IPS-20b (cell line): Measurements from ENCODE around the gene SERPINE1.
A peak's percentile ranks its signal among the peaks of the same experiment; 100 is the strongest.
"Not testable (repeated sequence)": the region's sequence is repeated elsewhere in the genome, so short reads cannot be mapped to it uniquely, and the experiment has no call there.

Experiments used
- H3K27ac ChIP-seq: one replicate; pipeline ENCODE4 v1.5.1; 2013; ENCODE audit warnings: low read length
- H3K27me3 ChIP-seq: 2 replicates; pipeline ENCODE4 v1.6.1; 2013; ENCODE audit warnings: mild to moderate bottlenecking, low read length, inconsistent platforms; ENCODE audit not compliant: insufficient read depth
- H3K36me3 ChIP-seq: 2 replicates; pipeline ENCODE4 v1.6.1; 2013; ENCODE audit warnings: low read depth, mild to moderate bottlenecking, inconsistent platforms, low read length, moderate library complexity; ENCODE audit not compliant: insufficient read depth
- H3K4me1 ChIP-seq: 2 replicates; pipeline ENCODE4 v1.6.1; 2013; ENCODE audit warnings: mild to moderate bottlenecking, control low read depth, inconsistent platforms, low read length, moderate library complexity; ENCODE audit not compliant: insufficient read depth
- H3K4me3 ChIP-seq: 2 replicates; pipeline ENCODE4 v1.5.1; 2013; ENCODE audit warnings: mild to moderate bottlenecking, low read length, inconsistent platforms
- H3K9ac ChIP-seq: 2 replicates; pipeline ENCODE4 v1.6.1; 2013; ENCODE audit warnings: low read depth, mild to moderate bottlenecking, inconsistent platforms, low read length, moderate library complexity
- H3K9me3 ChIP-seq: 2 replicates; pipeline ENCODE4 v1.6.1; 2013; ENCODE audit warnings: mild to moderate bottlenecking, low read depth, low read length, inconsistent platforms; ENCODE audit not compliant: insufficient read depth

Gene SERPINE1

DNA sequence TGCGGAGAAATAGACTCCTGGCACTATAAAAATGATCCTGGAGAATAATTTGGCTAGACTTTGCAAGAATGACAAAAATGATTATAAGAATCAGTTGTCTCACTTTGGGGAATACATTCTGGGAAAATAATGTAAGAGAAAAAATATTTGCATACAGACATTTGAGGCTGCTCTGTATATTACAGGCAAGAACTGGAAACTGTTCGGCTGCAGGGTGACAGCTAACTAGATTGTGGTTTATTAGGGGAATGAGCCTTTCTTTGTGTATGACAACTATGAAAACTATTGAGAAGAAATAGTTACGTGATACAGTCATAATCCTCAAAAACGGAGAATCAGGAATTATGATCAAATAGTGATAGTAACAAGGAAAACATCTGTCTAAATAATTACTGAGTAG is 33.0 kb upstream of the SERPINE1 start:
- Histone ChIP-seq H3K9me3 (no peaks in the 10 kb centered on the region), H3K4me3 (no peak overlapping the region), H3K27ac (no peak overlapping the region), H3K36me3 (no peaks in the 10 kb centered on the region), H3K9ac (no peak overlapping the region), H3K4me1 (no peaks in the 10 kb centered on the region), H3K27me3 (no peaks in the 10 kb centered on the region)

DNA sequence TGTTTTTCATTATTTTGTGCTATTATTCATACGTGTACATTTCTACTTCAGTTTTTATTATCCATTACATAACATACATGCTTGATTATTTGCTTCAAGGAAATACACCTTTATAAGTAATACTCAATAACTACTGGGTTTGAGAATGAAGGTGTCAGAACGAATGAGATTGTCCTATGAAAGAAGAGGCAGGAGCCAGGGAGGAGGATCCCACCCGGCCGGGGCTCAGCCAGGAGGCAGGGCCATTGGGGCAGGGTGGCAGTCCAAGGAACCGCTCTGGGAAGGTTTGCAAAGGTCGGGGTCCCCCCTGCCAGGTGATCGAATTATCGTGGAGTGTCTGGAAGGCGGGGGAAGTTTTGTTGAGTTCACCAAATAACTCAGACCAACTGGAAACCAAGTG is 32.5 kb upstream of the SERPINE1 start:
- Histone ChIP-seq H3K9ac (no peak overlapping the region), H3K9me3 (no peaks in the 10 kb centered on the region), H3K27me3 (no peaks in the 10 kb centered on the region), H3K4me1 (peaks cover 3% of the 10 kb centered on the region; the same call in 1 of the 2 replicates), H3K27ac (no peak overlapping the region), H3K36me3 (no peaks in the 10 kb centered on the region), H3K4me3 (no peak overlapping the region)

GRCh38 chr7:101094791-101095375 is 32.0 kb upstream of the SERPINE1 start:
- H3K4me1 ChIP-seq: peaks cover 3% of the 10 kb centered on the region; the same call in 1 of the 2 replicates
- H3K4me3 ChIP-seq: no peak overlapping the region
- no peaks in the 10 kb centered on the region for H3K27me3 ChIP-seq
- no peak overlapping the region for H3K27ac ChIP-seq
- no peaks in the 10 kb centered on the region for H3K9me3 ChIP-seq
- H3K36me3 ChIP-seq: no peaks in the 10 kb centered on the region
- no peak overlapping the region for H3K9ac ChIP-seq

- peaks cover 13% of the 10 kb centered on the region for H3K4me1 ChIP-seq
- H3K27ac ChIP-seq: no peak overlapping the region
- no peaks in the 10 kb centered on the region for H3K36me3 ChIP-seq
- no peak overlapping the region for H3K4me3 ChIP-seq
- no peak overlapping the region for H3K9ac ChIP-seq
- no peaks in the 10 kb centered on the region for H3K27me3 ChIP-seq
- H3K9me3 ChIP-seq: no peaks in the 10 kb centered on the region
Observed at GRCh38 chr7:101096331-101096956, 30.5 kb upstream of the SERPINE1 start.

GRCh38 chr7:101096957-101097347 is 30.0 kb upstream of the SERPINE1 start:
- Histone ChIP-seq H3K27me3 (no peaks in the 10 kb centered on the region), H3K4me3 (no peak overlapping the region), H3K9ac (no peak overlapping the region), H3K9me3 (no peaks in the 10 kb centered on the region), H3K4me1 (peaks cover 18% of the 10 kb centered on the region), H3K36me3 (no peaks in the 10 kb centered on the region), H3K27ac (no peak overlapping the region)

DNA sequence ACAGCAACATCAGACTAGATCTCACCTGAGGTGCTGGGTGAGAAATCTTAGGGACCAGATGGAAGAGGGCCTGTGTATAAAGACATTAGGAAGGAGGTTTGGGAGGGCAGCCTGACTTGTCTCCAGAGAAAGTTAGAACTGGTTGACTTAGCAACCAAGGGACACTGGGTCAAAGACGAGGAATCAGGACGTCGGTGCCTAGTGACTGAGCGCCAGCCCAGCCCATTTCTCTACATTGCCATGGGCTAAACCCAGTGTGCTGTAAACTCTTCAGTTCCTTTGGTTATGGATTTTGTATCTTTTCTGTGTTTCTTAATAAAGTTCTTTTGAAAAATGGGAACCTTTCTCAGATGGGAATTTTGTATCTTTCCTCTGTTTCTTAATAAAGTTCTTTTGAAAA is 29.3 kb upstream of the SERPINE1 start:
- Histone ChIP-seq H3K9ac (no peak overlapping the region), H3K27ac (no peak overlapping the region), H3K4me3 (no peak overlapping the region), H3K36me3 (no peaks in the 10 kb centered on the region), H3K27me3 (no peaks in the 10 kb centered on the region), H3K9me3 (no peaks in the 10 kb centered on the region), H3K4me1 (peaks cover 18% of the 10 kb centered on the region)

DNA sequence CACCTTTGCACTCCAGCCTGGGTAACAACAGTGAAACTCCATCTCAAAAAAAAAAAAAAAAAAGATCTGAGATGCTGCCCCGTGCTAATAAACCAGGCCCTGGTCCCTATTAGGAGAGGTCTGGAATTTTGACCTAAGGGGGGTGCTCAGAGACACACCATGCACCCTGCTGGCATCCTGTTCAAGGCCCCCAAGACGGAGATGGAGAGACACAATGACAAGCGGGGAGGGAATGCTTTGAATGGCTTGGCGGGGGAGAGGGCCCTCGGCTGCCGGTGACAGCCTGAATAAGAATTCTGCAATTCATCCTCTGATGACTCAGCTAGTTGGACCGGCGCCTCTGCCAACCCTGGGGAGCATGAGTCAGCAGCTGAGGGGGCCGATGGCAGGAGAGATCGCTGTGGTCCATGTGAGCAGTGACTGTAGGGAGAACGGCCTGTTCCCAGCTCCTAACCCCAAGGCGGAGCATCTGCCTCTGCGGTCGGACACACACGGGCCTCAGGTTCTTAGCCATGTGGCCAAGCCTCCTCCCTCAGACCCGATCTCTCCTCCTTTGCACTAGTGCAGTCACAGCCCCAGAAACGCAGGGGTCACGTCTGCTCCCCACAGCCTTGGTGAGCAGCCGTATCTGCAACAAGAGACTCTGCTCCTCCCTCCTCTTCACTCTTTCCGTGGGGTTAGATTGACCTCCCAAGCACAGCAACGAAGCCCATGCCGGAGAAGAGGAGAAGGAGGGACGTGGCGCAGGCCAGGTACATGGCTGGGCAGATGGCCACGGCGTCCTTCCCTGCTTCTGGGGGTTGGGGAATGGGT is 26.7 kb upstream of the SERPINE1 start:
- no peak overlapping the region for H3K27ac ChIP-seq

DNA sequence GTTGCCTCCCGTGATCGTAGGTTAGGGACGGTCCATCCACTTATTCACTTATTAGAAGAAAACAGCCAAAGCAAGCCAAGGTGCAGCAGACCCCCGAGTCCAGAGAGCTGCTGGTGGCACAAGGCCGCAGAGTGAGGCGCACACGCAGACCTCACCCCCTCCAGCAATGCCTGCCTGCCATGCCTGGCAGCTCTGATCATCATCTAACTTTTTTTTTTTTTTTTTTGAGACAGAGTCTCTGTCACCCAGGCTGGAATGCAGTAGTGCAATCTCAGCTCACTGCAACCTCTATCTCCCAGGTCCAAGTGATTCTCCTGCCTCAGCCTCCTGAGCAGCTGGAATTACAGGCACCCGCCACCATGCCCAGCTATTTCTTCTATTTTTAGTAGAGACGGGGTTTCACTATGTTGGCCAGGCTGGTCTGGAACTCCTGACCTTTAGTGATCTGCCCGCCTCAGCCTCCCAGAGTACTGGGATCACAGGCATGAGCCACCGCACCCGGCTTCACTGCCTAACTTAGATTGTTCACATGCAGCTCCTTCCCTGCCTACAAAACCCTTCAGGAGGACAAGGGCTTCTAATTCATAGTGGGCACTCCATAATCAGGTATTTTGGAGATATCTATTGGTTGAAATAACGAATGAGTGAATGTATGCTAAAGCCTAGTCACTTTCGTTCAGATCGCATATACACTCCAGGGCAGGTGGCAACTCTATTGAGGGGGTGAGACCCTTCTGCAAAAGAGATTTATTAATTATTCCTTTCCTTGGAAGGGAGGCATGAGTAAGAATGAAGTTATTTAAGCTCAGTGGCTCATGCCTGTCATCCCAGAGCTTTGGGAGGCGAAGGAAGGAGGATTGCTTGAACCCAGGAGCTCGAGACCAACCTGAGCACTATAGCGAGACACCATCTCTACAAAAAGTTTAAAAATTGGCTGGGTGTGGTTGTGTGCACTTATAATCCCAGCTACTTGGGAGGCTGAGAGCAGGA is 25.8 kb upstream of the SERPINE1 start:
- no peaks in the 10 kb centered on the region for H3K27me3 ChIP-seq
- no peaks in the 10 kb centered on the region for H3K36me3 ChIP-seq
- no peaks in the 10 kb centered on the region for H3K9me3 ChIP-seq
- peak overlapping the region; percentile 47; the same call in 1 of the 2 replicates for H3K9ac ChIP-seq
- no peak overlapping the region; the same call in 1 of the 2 replicates for H3K4me3 ChIP-seq
- peaks cover 18% of the 10 kb centered on the region for H3K4me1 ChIP-seq
- no peak overlapping the region for H3K27ac ChIP-seq

More for the DNA sequence above, 26.7 kb upstream of the SERPINE1 start:
- no peaks in the 10 kb centered on the region for H3K27me3 ChIP-seq
- no peak overlapping the region; the same call in 1 of the 2 replicates for H3K4me3 ChIP-seq
- H3K4me1 ChIP-seq: peaks cover 18% of the 10 kb centered on the region
- no peaks in the 10 kb centered on the region for H3K9me3 ChIP-seq
- no peaks in the 10 kb centered on the region for H3K36me3 ChIP-seq
- H3K9ac ChIP-seq: peak overlapping the region; percentile 47; the same call in 1 of the 2 replicates

- Histone ChIP-seq H3K4me1 (peaks cover 18% of the 10 kb centered on the region), H3K4me3 (no peak overlapping the region), H3K27me3 (no peaks in the 10 kb centered on the region), H3K9me3 (no peaks in the 10 kb centered on the region), H3K36me3 (no peaks in the 10 kb centered on the region), H3K9ac (no peak overlapping the region), H3K27ac (no peak overlapping the region)
Observed at GRCh38 chr7:101102026-101102425, 24.9 kb upstream of the SERPINE1 start.

GRCh38 chr7:101103701-101104100 is 23.2 kb upstream of the SERPINE1 start:
- H3K4me1 ChIP-seq: peaks cover 23% of the 10 kb centered on the region
- not testable (repeated sequence) for H3K27me3 ChIP-seq, H3K9me3 ChIP-seq, H3K27ac ChIP-seq, H3K4me3 ChIP-seq, H3K36me3 ChIP-seq, H3K9ac ChIP-seq

GRCh38 chr7:101104193-101104713 is 22.7 kb upstream of the SERPINE1 start:
- H3K27ac ChIP-seq: no peak overlapping the region
- H3K36me3 ChIP-seq: no peaks in the 10 kb centered on the region
- no peaks in the 10 kb centered on the region for H3K9me3 ChIP-seq
- no peak overlapping the region for H3K4me3 ChIP-seq
- peaks cover 21% of the 10 kb centered on the region for H3K4me1 ChIP-seq
- no peak overlapping the region for H3K9ac ChIP-seq
- no peaks in the 10 kb centered on the region for H3K27me3 ChIP-seq
